K562 (cell line): ENCODE measurements around the gene ERH. TPM values are rescaled to one million over a fixed set of nuclear protein-coding genes. Genes with fewer than 3 reads are reported as not detected.

Experiments
- CBX1 ChIP-seq: sonication (generic); IDR thresholded peaks from 2 replicates; pipeline ENCODE4 v1.6.1; 2016; ENCODE audit warnings: antibody characterized with exemption, low read depth, mild to moderate bottlenecking
- ELF1 ChIP-seq: fragments of 200-800 bp; sonication (Bioruptor generic); IDR thresholded peaks from 2 replicates; pipeline ENCODE4 v1.6.1; 2016; ENCODE audit warnings: missing genetic modification characterization, missing compliant biosample characterization
- GABPB2 ChIP-seq: fragments of 250-450 bp; sonication (Bioruptor Pico); conservative IDR thresholded peaks from 2 replicates; pipeline ENCODE4 v1.5.1; 2021; ENCODE audit warnings: mild to moderate bottlenecking
- ID3 ChIP-seq, 2 experiments: fragments of 250-450 bp in 1 of 2; fragments of 450-650 bp in 1 of 2; sonication (Bioruptor Pico) in 1 of 2; IDR thresholded peaks; 2 replicates each; pipeline versions ENCODE4 v1.6.1 to v1.8.0; 2016 to 2021; ENCODE audit warnings: mild to moderate bottlenecking in 2 of 2, moderate library complexity in 2 of 2, missing compliant biosample characterization in 1 of 2, missing genetic modification characterization in 1 of 2
- KLF6 ChIP-seq: fragments of 250-450 bp; sonication (Bioruptor Pico); IDR thresholded peaks from 2 replicates; pipeline ENCODE4 v1.4.0; 2020; ENCODE audit warnings: mild to moderate bottlenecking, moderate library complexity, borderline replicate concordance
- NCOR1 ChIP-seq: fragments of 450-650 bp; IDR thresholded peaks from 2 replicates; pipeline ENCODE4 v1.6.1; 2016; ENCODE audit warnings: mild to moderate bottlenecking, moderate library complexity
- NR2C2 ChIP-seq, 2 experiments: fragments of 200-800 bp in 1 of 2; sonication (Bioruptor generic) in 1 of 2; sonication (generic) in 1 of 2; formaldehyde crosslinking in 1 of 2; IDR thresholded peaks; 2 replicates each; pipeline versions ENCODE4 v1.6.1 to v1.8.0; 2016 to 2022; ENCODE audit warnings: mild to moderate bottlenecking in 1 of 2, missing compliant biosample characterization in 1 of 2, missing genetic modification characterization in 1 of 2, missing genetic modification reagents in 1 of 2
- SMARCA5 ChIP-seq: fragments of 450-650 bp; IDR thresholded peaks from 2 replicates; pipeline ENCODE4 v1.6.1; 2016
- SRSF7 ChIP-seq: fragments of 200-400 bp; formaldehyde crosslinking; optimal IDR thresholded peaks from 2 replicates; pipeline ENCODE3; 2017; ENCODE audit warnings: mild to moderate bottlenecking, low read depth, low read length
- ZKSCAN3 ChIP-seq: fragments of 250-450 bp; sonication (Bioruptor Pico); IDR thresholded peaks from 2 replicates; pipeline ENCODE4 v1.4.0; 2020
- ZNF592 ChIP-seq: fragments of 450-650 bp; IDR thresholded peaks from 2 replicates; pipeline ENCODE4 v1.6.1; 2017; ENCODE audit warnings: antibody characterized with exemption, mild to moderate bottlenecking
- polyA plus RNA-seq, 8 experiments: library from polyadenylated mRNA; depleted of rRNA in 4 of 8; stranded (reverse) in 5 of 8; unstranded in 3 of 8; fragments of >200 nt; fragmentation: Nextera tagmentation in 2 of 8; fragmentation: Illumina TruSeq in 1 of 8; extraction: Ambion mirVana in 2 of 8; extraction: Trizol in 1 of 8; gene quantifications; 2 replicates each; pipeline versions ENCODE4 v1.2.1 to v1.2.3, GENCODE V29; 2011 to 2014; ENCODE audit warnings: inconsistent platforms in 1 of 8, missing spikeins in 1 of 8
- total RNA-seq, 7 experiments: library from RNA; depleted of rRNA in 6 of 7; stranded (reverse); fragments of >200 nt in 6 of 7; fragmentation: Illumina TruSeq in 2 of 7; extraction: Trizol in 2 of 7; gene quantifications; 2 replicates each; pipeline versions ENCODE4 v1.2.1 to v1.2.3, GENCODE V29; 2011 to 2021; ENCODE audit warnings: low replicate concordance in 1 of 7
- TF ChIP-seq, protein P1 (sequence below): sonication (generic); formaldehyde crosslinking; IDR thresholded peaks from 2 replicates; pipeline ENCODE4 v1.9.0; 2022; ENCODE audit warnings: mild to moderate bottlenecking, missing genetic modification reagents

The ERH gene
- total and polyA plus RNA-seq, 9 of the 15 experiments (the other 6 are each of a cell fraction or from before 2014, with no cell fraction given), result 78.2 to 474 (median 250) TPM

GRCh38 chr14:69398053-69398817 lies at the start of gene ERH, which contains the start of gene SLC39A9 (continued):
- TF ChIP-seq ID3 (CRISPR knock-in tag; IDR thresholded peaks at IDR 0.05) (no peak), ID3 (tag; IDR thresholded peaks at IDR 0.05) (0 out of 2 replicates have a peak, but pooled peaks have one; percentile 19), NR2C2 (CRISPR knock-in tag; IDR thresholded peaks at IDR 0.05) (peak; percentile 96), NR2C2 (tag; IDR thresholded peaks at IDR 0.05) (peak; percentile 100), NCOR1 (no peak), ELF1 (tag) (peak; percentile 99), SRSF7 (no peak), GABPB2 (CRISPR knock-in tag) (no peak), ZKSCAN3 (no peak), SMARCA5 (no peak), ZNF592 (no peak), KLF6 (no peak), CBX1 (no peak)
- TF ChIP-seq, protein P1, sequence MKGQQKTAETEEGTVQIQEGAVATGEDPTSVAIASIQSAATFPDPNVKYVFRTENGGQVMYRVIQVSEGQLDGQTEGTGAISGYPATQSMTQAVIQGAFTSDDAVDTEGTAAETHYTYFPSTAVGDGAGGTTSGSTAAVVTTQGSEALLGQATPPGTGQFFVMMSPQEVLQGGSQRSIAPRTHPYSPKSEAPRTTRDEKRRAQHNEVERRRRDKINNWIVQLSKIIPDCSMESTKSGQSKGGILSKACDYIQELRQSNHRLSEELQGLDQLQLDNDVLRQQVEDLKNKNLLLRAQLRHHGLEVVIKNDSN (CRISPR knock-in tag), result no peak
